RPMI7951 (cell line): ENCODE measurements around the gene EFEMP1. TPM values are rescaled to one million over a fixed set of nuclear protein-coding genes. Genes with fewer than 3 reads are reported as not detected.

Source experiments
- DNase-seq: peaks from one replicate; pipeline ENCODE4 v3.0.0-alpha.2; 2012; ENCODE audit warnings: low read depth
- total RNA-seq: library from RNA; depleted of rRNA; stranded (reverse); fragments of >200 nt; shearing (Covaris generic); gene quantifications from 2 replicates; pipeline ENCODE4 v1.2.3, GENCODE V29; 2014; rRNA removed

The EFEMP1 gene
- total RNA-seq = 3.7 and 5.7 TPM in 2 replicates

GRCh38 chr2:55923091-55923981 is at the start of gene EFEMP1:
TSS of gene EFEMP1 (minus strand) at chr2:55923782. CDS start at chr2:55922440, 1,342 bp downstream.
- DNase-seq = peak; percentile 33

- no peak for DNase-seq
Measured at GRCh38 chr2:55970500-55970899, 46.9 kb upstream of the EFEMP1 start.

- peak; percentile 45 for DNase-seq
Measured at GRCh38 chr2:55968941-55969340, 45.4 kb upstream of the EFEMP1 start.

- DNase-seq = peak; percentile 31
Measured at GRCh38 chr2:55966401-55967118, 43.0 kb upstream of the EFEMP1 start.

- no peak for DNase-seq
Measured at GRCh38 chr2:55965966-55966365, 42.4 kb upstream of the EFEMP1 start.

GRCh38 chr2:55965276-55965675 is 41.7 kb upstream of the EFEMP1 start:
- DNase-seq = no peak

GRCh38 chr2:55962915-55963314 is 39.3 kb upstream of the EFEMP1 start:
- DNase-seq = no peak

- DNase-seq = peak; percentile 54
Measured at GRCh38 chr2:55961318-55961911, 37.8 kb upstream of the EFEMP1 start.

GRCh38 chr2:55958756-55959155 is 35.2 kb upstream of the EFEMP1 start:
- DNase-seq = no peak

- no peak for DNase-seq
Measured at GRCh38 chr2:55957142-55957541, 33.6 kb upstream of the EFEMP1 start.

- DNase-seq = peak; percentile 25
Measured at GRCh38 chr2:55954306-55955035, 30.9 kb upstream of the EFEMP1 start.

GRCh38 chr2:55952415-55952814 is 28.8 kb upstream of the EFEMP1 start:
- no peak for DNase-seq

- DNase-seq = no peak
Measured at GRCh38 chr2:55951533-55951932, 28.0 kb upstream of the EFEMP1 start.

GRCh38 chr2:55949613-55950012 is 26.0 kb upstream of the EFEMP1 start:
- no peak for DNase-seq

- DNase-seq = no peak
Measured at GRCh38 chr2:55949211-55949610, 25.6 kb upstream of the EFEMP1 start.

GRCh38 chr2:55948176-55948923 is 24.8 kb upstream of the EFEMP1 start:
- DNase-seq = no peak

- no peak for DNase-seq
Measured at GRCh38 chr2:55947752-55948151, 24.2 kb upstream of the EFEMP1 start.

- no peak for DNase-seq
Measured at GRCh38 chr2:55946793-55947192, 23.2 kb upstream of the EFEMP1 start.

GRCh38 chr2:55943466-55943865 is 19.9 kb upstream of the EFEMP1 start:
- DNase-seq = no peak

GRCh38 chr2:55936351-55936750 is 12.8 kb upstream of the EFEMP1 start:
- no peak for DNase-seq

GRCh38 chr2:55934337-55934736 is 10.8 kb upstream of the EFEMP1 start:
- no peak for DNase-seq
